Measurements from ENCODE around the gene MAD2L1BP. TPM values are rescaled to one million over a fixed set of nuclear protein-coding genes. Genes with fewer than 3 reads are reported as not detected.
"Not testable (repeated sequence)": the region's sequence is repeated elsewhere in the genome, so short reads cannot be mapped to it uniquely, and the experiment has no call there.

The MAD2L1BP gene
- total RNA-seq, 2 experiments from 2014 or later, result 29.0 to 31.7 TPM

DNA sequence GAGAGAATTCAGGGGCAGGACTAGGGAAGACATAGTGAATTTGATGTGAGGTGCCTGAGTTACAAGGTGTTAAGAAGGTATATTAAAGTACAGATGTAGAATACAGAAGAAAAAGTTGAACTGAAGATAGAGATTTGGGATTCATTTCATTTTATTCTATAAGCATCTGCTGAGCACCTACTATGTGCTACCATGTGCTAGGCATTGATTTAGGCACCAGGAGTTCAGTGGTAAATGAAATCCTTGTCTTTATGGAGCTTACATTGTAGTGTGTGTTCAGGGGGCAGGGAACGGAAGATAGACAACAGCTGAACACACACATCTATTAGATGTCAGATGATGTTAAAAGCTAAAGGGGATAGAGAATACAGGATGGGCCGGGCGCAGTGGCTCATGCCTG lies 12.0 kb downstream of the MAD2L1BP start:
- POLR2A ChIA-PET, result interaction anchor here (0.7 to 4.0 kb wide), 2 partner anchors 12 to 137 kb away, joined by 3 to 15 read pairs; partner anchors contain the start of gene MAD2L1BP
- Mint-ChIP-seq H3K27me3 (no peaks in the 10 kb centered on the region), H3K4me3 (no peak overlapping the region), H3K27ac (no peak overlapping the region), H3K36me3 (ENCODE audit: low read depth) (no peaks in the 10 kb centered on the region), H3K4me1 (ENCODE audit: low read depth) (peaks cover 5% of the 10 kb centered on the region), H3K9me3 (no peaks in the 10 kb centered on the region)
- TF ChIP-seq, protein P1, sequence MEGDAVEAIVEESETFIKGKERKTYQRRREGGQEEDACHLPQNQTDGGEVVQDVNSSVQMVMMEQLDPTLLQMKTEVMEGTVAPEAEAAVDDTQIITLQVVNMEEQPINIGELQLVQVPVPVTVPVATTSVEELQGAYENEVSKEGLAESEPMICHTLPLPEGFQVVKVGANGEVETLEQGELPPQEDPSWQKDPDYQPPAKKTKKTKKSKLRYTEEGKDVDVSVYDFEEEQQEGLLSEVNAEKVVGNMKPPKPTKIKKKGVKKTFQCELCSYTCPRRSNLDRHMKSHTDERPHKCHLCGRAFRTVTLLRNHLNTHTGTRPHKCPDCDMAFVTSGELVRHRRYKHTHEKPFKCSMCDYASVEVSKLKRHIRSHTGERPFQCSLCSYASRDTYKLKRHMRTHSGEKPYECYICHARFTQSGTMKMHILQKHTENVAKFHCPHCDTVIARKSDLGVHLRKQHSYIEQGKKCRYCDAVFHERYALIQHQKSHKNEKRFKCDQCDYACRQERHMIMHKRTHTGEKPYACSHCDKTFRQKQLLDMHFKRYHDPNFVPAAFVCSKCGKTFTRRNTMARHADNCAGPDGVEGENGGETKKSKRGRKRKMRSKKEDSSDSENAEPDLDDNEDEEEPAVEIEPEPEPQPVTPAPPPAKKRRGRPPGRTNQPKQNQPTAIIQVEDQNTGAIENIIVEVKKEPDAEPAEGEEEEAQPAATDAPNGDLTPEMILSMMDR (IDR thresholded peaks at IDR 0.05), result no peak
- CTCF ChIA-PET, result interaction anchor here (1.1 to 5.5 kb wide), 4 partner anchors 11 to 123 kb away, joined by 3 to 38 read pairs (median 4); partner anchors contain the start of genes MAD2L1BP and VEGFA
- no peak for DNase-seq
- no peak for ATAC-seq
- intact Hi-C loops (cut with micrococcal nuclease), result no loop called here

DNA sequence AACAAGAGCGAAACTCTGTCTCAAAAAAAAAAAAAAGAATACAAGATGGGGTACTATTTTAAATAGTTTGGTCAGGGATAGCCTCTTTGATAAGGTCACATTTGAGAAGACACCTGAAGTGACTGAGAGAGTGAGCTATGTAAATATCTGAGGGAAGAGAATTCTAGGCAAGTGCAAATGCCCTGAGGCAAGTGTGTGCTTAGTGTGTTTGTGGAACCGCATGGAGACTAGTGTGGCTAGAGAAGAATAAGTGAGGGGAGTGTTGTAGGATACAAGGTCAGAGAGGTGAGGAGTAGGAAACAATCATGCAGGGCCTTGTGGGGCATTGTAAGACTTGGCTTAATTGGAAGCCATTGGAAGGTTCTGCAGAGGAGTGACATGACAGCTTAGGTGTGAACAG lies 12.6 kb downstream of the MAD2L1BP start:
- intact Hi-C loops (cut with micrococcal nuclease), result no loop called here
- no peaks in the 10 kb centered on the region for H3K36me3 Mint-ChIP-seq (ENCODE audit: low read depth)
- H3K4me3 Mint-ChIP-seq, result no peak overlapping the region
- peaks cover 5% of the 10 kb centered on the region for H3K4me1 Mint-ChIP-seq (ENCODE audit: low read depth)
- ATAC-seq, result no peak
- no peak overlapping the region for H3K27ac Mint-ChIP-seq
- ChIA-PET POLR2A (interaction anchor here (4.0 kb wide), 1 partner anchor 12 kb away, joined by 15 read pairs; the partner anchor contains the start of gene MAD2L1BP), CTCF (interaction anchor here (1.6 to 5.5 kb wide), 3 partner anchors 12 to 18 kb away, joined by 3 to 38 read pairs (median 4); partner anchors contain the start of gene MAD2L1BP)
- no peak for DNase-seq
- no peaks in the 10 kb centered on the region for H3K9me3 Mint-ChIP-seq
- no peaks in the 10 kb centered on the region for H3K27me3 Mint-ChIP-seq
- TF ChIP-seq, protein P1 (IDR thresholded peaks at IDR 0.05), result no peak

DNA sequence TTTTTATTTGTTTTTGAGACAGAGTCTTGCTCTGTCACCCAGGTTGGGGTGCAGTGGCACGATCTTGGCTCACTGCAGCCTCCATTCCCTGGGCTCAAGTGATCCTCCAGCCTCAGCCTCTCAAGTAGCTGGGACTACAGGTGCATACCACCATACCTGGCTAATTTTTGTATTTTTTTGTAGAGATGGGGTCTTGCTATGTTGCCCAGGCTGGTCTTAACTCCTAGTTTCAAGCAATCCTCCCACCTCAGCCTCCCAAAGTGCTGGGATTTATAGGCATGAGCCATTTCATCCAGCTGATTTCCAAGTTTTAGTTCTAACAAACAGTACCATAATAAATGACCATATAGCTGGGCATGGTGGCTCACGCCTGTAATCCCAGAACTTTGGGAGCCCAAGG lies 17.2 kb downstream of the MAD2L1BP start:
- H3K4me1 Mint-ChIP-seq (ENCODE audit: low read depth); H3K9me3 Mint-ChIP-seq; DNase-seq; intact Hi-C loops (cut with micrococcal nuclease); H3K27me3 Mint-ChIP-seq; ATAC-seq; H3K36me3 Mint-ChIP-seq (ENCODE audit: low read depth); POLR2A ChIA-PET; H3K4me3 Mint-ChIP-seq; H3K27ac Mint-ChIP-seq: not testable (repeated sequence)
- CTCF ChIA-PET, result interaction anchor here (1.0 to 2.1 kb wide), 4 partner anchors 13 to 121 kb away, joined by 3 to 11 read pairs (median 3); no protein-coding TSS in a partner anchor

DNA sequence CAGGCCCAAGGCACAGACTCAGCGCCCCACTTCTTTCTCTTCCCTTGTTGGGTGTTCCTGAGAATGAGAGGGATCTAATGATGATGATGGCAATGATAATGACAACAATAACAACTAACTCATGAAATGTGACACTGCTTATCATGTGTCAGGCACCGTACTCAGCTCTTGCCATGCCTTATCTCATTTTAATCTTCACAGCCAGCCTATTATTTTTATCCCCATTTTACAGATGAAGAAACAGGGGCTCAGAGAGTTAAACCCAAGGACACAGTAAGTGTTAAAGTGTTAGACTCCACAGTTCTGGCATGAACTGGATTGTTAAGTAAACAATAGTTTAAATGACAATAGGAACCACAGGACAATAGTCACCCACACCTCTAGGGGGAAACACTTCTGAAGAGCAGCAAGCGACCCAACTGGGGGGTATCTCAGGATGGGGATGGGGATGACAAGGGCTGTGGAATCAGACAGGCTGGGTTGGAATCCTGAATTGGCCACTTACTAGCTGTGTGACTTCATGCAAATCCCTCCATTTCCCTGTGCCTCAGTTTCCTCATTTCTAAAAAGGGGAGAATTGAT lies 21.7 kb downstream of the MAD2L1BP start:
- DNase-seq (no peak), ATAC-seq (no peak)
- peaks cover 1% of the 10 kb centered on the region for H3K9me3 Mint-ChIP-seq
- H3K4me1 Mint-ChIP-seq (ENCODE audit: low read depth), result peaks cover 4% of the 10 kb centered on the region
- H3K27me3 Mint-ChIP-seq, result no peaks in the 10 kb centered on the region
- TF ChIP-seq, protein P1 (IDR thresholded peaks at IDR 0.05), result no peak
- ChIA-PET POLR2A (no interaction called here), CTCF (interaction anchor here (1.2 to 3.0 kb wide), 3 partner anchors 10 to 67 kb away, joined by 3 to 15 read pairs (median 3); partner anchors contain the start of gene MRPS18A)
- H3K36me3 Mint-ChIP-seq (ENCODE audit: low read depth), result no peaks in the 10 kb centered on the region
- intact Hi-C loops (cut with micrococcal nuclease), result no loop called here
- H3K27ac Mint-ChIP-seq, result no peak overlapping the region
- H3K4me3 Mint-ChIP-seq, result no peak overlapping the region

DNA sequence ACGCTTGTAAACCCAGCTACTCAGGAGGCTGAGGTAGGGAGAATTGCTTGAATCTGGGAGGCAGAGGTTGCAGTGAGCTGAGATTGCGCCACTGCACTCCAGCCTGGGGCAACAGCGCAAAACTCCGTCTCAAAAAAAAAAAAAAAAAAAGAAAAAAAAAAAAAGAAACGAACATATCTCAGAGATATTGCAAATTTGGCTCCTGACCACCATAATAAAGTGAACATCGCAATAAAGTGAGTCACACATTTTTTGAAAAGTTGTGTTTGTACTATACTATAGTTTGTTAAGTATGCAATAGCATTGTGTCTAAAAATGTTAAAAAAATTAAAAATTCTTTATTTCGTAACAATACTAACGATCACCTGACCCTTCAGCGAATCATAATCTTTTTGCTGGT lies 22.5 kb downstream of the MAD2L1BP start:
- intact Hi-C loops (cut with micrococcal nuclease), result no loop called here
- Mint-ChIP-seq H3K27me3 (no peaks in the 10 kb centered on the region), H3K36me3 (ENCODE audit: low read depth) (no peaks in the 10 kb centered on the region), H3K9me3 (peaks cover 1% of the 10 kb centered on the region), H3K27ac (no peak overlapping the region), H3K4me1 (ENCODE audit: low read depth) (peaks cover 8% of the 10 kb centered on the region), H3K4me3 (no peak overlapping the region)
- TF ChIP-seq, protein P1 (IDR thresholded peaks at IDR 0.05), result no peak
- ChIA-PET CTCF (interaction anchor here (3.0 kb wide), 1 partner anchor 9 kb away, joined by 15 read pairs; no protein-coding TSS in a partner anchor), POLR2A (no interaction called here)
- ATAC-seq (no peak), DNase-seq (no peak)

DNA sequence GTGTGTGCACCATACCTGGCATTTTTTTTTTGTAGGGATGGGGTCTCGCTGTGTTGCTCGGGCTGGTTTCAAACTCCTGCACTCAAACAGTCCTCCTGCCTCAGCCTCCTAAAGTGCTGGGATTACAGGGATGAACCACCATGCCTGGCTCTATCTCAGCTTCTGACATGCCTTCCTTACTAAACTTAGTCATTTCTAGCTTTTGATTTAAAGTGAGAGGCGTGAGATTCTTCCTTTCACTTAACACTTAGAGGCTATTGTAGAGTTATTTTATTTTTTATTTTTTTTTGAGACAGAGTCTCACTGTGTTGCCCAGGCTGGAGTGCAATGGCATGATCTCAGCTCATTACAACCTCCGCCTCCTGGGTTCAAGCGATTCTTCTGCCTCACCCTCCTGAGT lies 27.3 kb downstream of the MAD2L1BP start:
- H3K27me3 Mint-ChIP-seq; ATAC-seq; DNase-seq; H3K36me3 Mint-ChIP-seq (ENCODE audit: low read depth); H3K4me3 Mint-ChIP-seq; H3K9me3 Mint-ChIP-seq; POLR2A ChIA-PET; intact Hi-C loops (cut with micrococcal nuclease); H3K27ac Mint-ChIP-seq: not testable (repeated sequence)
- CTCF ChIA-PET, result interaction anchor here (1.5 to 1.6 kb wide), 2 partner anchors 110 to 416 kb away, joined by 4 to 5 read pairs; no protein-coding TSS in a partner anchor
- peaks cover 19% of the 10 kb centered on the region for H3K4me1 Mint-ChIP-seq (ENCODE audit: low read depth)
